Bone marrow (tissue), 2 donors: Measurements from ENCODE around the gene AGRN.
"Not testable (repeated sequence)": the region's sequence is repeated elsewhere in the genome, so short reads cannot be mapped to it uniquely, and the experiment has no call there.

Source experiments
- DNase-seq, 2 donors: peaks; one replicate each; lab custom pipeline; 2025; lab: John Stamatoyannopoulos, UW

Gene AGRN

DNA sequence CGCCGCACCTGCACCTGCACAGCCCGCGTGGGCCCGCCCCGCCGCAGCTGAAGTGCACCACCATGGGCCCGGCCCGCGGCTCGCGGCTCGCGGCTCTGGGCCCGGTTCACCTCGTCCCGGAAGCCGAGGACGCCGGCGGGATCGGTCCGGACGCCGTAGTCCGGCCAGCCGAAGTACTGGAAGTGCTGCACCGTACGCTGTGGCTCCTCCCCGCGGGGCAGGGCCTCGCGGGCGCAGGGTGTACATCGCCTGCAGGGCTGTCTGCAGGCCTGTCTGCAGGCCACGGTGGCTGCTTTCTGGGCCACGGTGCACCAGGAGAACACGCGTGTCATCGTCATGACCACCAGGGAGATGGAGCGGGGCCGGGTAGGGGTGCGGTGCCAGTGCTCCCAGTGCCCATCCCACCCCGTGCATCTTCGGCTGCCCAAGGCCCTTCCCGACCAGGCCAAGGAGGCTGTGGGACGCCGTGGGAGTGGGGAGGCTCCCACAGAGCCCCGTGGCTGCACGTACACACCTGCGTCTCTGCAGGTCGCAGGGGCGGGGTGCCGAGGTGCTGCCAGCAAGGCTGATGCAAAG is 47.5 kb downstream of the AGRN start:
- DNase-seq = no peak

DNA sequence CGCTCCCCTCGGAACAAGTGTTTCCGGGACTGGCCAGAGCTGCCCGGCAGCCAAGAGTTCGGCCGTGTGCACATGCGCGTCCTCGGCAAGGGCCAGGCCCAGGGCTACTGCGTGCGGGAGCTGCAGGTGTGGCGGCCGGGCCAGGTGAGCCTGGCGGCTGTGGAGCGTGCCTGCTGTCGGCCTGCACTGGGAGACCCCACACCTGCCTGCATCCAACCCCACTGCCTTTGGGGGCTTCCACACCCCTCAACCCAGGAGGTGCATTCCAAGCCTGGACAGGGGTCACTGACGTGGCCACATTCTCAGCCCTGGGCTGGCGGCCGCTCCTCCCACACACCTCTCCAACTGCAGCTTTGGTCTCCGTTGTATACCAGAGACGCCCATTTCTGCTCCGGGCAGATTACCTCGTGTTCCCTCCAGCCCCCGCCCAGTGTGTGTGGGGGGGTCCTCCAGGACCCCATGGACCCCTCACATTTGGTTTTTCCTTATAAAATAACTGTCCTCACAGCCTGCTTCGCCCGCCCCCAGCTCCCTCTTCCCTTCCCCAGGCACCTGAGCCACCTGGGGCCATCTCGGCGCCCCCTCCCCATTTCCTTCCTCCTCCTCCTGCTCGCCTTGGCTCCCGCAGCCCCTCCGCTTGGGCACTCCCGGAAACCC is 48.1 kb downstream of the AGRN start:
- no peak for DNase-seq

DNA sequence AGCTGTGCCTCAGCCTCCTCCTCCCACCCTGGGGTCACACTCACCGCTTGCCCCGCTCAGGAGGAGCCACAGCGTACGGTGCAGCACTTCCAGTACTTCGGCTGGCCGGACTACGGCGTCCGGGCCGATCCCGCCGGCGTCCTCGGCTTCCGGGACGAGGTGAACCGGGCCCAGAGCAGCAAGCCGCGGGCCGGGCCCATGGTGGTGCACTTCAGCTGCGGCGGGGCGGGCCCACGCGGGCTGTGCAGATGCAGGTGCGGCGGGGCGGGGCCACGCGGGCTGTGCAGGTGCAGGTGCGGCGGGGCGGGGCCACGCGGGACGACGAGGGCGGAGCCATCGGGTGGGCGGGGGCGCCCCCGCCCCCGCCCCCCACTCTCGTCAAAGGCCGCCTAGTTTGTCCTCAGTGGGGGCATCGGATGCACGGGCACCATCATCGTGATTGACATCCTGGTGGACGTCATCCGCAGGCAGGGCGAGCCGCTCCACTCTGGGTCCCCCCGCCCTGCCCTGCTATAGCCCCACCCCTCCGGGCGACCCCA is 48.7 kb downstream of the AGRN start:
- DNase-seq = no peak

DNA sequence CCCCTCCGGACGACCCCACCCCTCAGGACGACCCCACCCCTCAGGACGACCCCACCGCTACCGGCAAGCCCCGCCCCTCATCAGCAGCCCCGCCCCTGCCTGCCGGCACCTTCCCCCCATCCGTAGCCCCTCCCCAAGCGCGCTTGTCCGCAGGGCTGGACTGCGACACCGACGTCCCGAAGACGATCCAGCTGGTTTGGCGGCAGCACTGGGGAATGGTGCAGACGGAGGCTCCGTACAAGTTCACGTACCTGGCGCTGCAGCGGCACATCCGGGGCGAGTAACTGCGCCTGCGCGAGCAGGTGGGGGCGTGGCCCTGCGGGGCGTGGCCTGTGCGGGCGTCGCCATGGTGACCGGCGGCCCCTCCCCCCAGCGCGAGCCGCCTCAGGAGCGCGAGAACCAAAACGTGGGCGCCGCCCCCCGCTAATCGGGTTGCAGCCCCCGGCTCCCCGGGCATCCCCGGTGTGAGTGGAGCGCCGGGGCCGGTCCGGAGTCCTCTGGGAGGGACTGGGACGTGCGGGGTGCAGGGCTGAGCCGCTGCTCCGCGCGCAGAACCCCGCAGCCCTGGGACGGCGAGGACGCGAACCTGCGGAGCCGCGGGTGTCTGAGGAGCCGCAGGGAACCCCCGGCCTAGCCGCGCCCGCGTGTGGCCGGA is 49.3 kb downstream of the AGRN start:
- peak in 1 of 2 donors; percentile 53 for DNase-seq

DNA sequence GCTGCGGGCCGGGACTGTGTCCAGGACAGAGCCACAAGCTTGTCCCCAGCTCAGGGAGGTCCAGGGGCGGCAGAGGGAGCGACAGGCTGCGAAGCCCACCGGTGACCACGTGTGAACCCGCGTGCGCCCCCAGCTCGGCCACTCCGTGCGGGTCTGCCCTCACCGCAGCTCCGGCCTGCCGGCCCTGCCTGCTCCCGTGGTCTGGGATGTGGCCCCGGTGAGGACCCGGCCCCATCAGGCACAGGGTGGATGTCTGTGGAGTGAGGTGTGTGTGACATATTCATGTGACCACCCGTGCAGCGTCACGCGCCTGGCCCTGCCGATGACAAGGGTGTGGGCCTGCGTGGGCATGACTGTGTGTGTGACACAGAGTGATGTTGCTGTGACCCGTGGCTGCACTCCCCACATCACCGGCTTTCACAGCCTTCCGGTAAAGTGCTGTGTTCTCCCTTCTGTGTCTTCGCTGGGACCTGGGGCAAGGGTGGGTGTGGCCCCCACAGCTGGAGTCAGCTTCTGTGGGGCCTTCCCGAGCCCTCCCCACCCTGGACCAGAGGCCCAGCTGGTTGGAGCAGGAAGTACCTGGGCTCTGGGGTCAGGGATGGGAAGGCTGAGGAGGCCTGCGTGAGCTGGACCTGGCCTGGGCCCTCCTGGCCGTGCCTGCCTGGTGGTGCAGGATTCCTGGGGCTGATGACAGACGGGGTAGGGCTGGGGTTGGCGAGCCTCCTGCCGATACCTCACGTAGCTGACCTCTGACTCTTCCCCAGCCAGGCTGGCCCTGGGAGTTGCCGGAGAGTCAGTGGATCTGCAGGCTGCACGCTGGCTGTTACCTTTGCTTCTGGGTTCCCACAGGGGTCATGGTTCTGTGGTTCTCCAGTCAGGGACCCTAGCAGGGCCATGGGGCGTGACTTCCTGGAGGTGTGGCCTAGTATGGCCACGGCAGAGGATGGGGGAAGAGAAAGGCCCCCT is 50.1 kb downstream of the AGRN start:
- DNase-seq = peak in 1 of 2 donors; percentile 22

DNA sequence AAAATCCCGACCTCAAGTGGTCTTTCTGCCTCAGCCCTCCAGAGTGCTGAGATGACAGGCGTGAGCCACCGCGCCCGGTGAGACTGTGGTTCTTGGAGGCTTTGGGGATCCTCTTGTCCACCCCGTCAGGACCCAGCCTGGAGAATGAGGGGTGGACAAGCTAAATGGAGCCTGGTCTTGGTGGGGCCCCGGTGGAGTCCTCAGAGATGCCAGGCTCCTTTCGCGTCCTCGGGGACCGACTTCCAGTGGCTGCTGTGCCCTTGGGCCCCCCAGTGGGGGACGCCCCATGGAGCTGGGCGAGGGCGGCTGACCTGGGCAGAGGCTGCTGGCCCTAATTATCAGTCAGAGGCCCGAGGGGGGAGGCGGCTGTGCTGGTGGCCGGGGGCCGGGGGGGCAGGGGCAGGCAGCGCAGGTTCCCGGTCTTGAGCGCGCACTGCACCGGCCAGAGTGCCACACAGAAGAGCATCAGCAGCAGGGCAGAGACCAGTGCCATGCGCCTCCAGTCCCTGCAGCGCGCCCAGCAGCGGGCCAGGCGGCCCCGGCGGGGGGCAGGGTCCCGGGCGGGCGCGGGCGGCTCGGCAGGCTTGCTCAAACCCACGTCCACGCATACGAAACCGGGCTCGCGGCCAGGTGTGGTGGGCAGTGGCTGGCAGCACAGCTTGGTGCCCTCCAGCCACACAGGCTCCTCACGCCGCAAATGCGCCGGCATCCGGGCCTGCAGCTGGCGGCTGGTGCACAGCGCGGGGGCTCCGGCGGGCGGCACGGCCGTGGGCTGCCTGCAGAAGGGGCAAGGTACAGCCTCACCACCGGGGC is 51.8 kb downstream of the AGRN start:
- no peak for DNase-seq

DNA sequence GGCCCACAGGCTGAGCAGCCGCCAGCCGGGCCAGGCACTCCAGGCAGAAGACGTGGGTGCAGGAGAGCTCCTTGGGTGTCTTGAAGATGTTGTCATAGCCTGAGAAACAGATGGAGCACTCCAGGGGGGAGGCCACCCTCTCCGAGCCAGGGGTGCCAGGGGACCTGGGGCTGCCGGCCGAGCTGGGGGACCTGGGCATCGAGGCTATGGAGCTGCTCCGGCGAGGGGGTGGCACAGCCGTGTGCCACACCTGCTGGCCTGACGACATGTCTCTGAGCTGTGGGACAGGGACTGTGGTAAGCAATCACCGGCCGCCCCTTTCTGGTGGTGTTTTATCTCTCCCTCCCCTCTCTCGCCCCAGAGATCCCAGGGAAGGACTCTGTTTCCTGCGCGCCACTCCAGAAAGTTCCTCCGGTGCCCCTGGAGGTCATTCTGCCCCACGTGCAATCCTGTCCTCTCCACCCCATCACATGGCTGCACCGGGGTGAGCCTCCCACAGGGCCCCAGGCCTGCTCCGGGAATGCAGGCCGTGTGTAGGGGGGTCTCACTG is 52.5 kb downstream of the AGRN start:
- no peak for DNase-seq

DNA sequence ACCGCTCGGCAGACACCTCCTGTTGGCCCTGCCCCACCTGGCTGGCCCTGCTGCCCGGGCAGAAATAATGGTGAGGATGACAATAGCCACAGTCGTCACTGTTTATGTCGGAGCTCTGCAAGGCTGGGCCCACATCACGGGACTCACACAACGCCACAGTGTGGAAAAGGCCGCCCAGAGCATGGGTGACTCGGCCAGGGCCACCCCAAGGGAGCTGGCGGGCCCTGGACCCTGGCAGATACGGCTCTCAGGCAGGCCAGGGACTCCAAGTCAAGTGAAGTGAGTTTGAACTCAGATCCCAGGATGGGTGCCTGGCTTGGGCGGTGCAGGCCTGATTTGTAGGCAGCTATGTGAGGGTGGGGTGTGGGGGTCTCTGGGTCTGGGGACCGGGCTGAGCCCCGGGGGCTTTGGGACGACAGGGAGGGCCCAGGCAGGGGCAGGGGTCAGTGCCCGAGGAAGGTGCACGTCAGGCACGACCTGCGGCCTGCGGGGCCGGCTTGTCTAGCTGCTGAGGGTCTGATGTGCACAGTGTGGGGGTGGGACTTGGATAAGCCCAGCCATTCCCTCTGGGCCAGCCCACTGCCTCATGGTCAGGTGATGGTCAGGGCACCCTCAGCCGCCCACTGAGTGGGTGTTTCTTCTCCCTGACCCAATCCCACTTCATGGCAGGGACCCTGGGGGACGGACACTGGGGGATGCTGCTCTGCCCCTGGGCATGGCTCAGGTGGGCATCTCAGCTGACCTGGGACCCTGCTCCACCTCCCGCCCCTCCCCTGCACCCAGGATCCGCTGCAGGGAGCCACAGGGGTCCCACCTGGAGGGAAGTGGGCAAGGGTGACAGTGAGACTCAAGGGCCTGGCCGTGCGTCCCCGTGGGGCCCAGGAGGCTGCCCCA is 53.2 kb downstream of the AGRN start:
- DNase-seq = no peak

DNA sequence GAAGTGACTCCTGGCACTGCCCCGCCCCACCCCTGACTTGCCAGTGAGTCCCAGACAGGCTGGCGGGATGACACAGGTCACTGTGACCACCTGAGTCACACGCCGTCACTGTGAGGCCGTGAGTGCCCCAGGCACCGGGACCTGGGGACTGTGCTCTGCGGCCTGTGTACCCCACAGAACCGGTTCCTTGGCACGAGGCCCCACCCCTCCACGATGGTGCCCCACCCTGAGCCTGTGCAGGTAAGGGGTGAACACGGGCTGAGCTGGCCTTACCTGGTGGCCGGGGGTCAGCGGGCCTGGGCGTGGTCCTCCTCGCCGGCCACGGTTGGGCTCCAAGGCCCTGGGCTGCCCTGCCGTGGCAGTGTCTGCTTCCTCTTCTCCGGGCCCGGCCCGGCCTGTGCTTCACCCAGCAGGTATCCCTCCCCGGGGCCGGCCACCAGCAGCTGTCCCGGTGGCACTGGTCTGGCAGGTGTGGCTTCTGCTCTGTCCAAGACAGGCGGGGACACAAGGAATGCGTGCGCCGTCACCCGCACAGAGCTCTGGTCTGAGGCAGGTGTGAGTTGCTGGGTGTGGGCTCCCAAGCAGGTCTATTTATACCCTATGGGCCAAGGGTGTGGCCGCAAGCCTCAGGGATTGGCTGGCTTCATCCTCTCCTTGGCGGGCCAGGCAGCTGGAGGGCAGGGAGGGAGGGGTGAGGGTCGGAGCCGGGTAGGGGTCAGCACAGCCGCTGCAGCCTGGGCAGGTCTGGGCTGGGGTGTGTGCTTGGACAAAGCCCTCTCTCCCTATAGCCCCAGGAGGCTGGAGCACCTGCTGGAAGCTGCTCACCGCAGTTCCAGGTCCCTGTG is 54.0 kb downstream of the AGRN start, which contains the start of gene RNF223:
Gene RNF223, minus strand, starts transcription at position 564 of the 845 bp plus-strand sequence. CDS start 1,740 bp downstream, outside the sequence.
- DNase-seq = no peak

DNA sequence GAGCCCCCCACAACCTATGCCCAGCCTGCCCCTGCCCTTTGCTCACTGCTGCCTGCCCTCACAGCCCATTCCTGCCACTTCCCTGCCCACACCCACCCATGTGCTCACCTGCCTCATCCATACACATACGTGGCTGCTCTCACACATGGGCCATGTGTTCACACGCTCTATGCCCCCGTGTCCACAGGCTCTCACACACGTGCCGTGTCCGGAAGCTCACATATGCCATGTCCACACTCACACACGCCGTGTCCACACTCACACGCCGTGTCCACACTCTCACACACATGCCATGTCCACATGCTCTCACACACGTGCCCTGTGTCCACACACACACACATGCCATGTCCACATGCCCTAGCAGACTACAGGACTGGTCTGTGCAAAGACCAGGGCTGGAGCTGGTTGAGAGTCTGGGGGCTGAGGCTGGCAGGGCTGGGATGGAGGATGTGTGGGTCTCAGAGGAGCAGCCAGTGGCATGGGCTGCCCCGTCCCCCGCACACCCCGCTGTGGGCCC is 54.8 kb downstream of the AGRN start:
- no peak for DNase-seq

DNA sequence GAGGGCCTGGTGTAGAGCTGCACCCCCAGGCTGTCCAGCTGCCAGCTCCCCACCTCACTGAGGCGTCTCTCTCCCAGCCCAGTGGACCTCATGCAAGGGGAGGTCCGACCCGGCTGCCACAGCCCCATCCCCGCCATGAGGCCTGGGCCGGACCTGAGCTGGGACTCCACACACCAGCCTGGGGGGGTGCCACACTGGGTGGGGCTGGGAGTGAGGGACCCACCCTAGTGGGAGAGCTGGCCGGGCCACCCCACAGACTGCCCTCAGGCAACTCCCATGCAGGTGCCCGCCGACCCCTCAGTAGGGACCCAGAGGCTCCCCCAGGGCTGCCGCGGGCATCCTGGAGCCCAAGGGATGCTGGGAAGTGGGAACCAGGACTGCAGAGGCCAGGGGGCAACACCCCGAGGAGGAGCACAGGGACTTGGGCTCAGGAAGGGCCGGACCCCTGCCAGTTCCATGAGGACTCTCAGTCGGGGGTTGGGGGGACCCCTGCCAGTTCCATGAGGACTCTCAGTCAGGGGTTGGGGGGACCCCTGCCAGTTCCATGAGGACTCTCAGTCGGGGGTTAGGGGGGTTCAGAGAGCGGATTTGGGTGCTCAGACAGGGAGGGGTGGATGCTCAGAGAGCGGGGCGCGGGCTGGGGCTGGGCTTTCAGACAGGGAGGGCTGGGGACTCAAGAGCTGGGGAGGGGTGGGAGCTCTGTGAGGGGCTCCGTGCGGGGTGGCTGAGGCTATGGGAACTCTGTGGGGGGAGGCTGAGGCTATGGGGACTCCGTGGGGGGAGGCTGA is 55.4 kb downstream of the AGRN start:
- DNase-seq = no peak

DNA sequence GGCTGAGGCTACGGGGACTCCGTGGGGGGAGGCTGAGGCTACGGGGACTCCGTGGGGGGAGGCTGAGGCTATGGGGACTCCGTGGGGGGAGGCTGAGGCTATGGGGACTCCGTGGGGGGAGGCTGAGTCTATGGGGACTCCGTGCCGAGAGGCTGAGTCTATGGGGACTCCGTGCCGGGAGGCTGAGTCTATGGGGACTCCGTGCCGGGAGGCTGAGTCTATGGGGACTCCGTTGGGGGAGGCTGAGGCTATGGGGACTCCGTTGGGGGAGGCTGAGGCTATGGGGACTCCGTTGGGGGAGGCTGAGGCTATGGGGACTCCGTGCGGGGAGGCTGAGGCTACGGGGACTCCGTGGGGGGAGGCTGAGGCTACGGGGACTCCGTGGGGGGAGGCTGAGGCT is 57.5 kb downstream of the AGRN start:
- DNase-seq = not testable (repeated sequence)

DNA sequence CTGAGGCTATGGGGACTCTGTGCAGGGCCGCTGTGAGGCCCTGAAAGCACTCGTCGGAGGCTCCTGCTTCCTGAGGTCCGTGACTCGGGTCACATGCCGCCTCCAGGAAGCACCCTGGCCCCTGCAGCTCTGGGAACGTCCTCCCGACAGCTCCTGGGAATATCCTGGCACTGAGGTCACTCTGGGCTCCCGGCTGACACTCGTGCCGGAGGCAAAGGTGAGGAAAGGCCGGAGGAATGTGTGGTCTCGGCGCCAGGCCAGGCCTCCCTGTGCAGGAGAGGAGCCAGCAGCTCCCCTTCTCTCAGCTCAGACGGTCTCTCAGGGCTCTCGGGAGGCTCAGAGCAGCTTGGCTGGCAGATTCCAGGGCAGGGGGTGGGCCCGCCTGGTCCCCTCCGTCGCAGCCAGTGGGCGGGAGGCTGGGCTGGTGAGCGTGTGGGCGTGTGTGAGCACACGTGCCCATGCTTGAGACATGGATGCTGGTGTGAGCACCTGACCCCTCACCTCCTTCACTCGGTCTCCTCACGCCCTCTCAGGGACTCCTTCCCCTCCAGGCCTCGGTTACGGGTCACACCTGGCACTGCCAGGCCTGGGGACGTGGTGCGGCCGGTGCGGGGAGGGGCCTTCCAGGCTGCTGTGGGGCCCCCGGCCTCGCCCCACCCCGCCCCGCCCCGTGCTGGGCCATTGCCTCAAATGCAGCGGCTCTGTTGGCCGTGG is 59.6 kb downstream of the AGRN start:
- DNase-seq = no peak

DNA sequence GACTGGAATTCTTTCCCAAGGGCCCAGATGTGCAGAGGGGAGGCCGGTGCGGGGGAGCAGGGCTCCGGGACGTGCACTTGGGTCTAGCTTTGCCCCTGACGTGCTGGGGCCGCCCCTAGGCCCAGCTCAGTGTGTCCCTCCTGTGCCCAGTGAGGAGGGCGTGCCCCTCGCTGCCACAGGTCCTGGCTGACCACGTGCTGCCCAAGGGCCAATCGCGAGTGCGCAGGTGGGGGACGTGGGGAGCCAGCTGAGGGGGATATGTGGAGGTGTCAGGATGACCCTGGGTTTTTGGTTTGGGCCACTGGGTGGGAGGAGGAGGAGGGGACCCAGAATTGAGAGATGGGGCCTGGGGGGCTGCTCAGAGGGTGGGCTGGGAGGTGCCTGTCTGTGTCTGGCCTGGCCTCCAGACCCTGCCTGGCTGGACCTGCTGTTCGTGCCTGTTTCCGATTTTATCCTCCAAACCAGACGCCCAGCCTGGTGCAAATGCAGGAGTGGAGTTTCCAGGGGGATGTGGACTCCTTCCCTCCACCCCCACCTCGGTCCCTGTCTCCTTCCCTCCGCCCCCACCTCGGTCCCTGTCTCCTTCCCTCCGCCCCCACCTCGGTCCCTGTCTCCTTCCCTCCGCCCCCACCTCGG is 60.3 kb downstream of the AGRN start:
- no peak for DNase-seq

DNA sequence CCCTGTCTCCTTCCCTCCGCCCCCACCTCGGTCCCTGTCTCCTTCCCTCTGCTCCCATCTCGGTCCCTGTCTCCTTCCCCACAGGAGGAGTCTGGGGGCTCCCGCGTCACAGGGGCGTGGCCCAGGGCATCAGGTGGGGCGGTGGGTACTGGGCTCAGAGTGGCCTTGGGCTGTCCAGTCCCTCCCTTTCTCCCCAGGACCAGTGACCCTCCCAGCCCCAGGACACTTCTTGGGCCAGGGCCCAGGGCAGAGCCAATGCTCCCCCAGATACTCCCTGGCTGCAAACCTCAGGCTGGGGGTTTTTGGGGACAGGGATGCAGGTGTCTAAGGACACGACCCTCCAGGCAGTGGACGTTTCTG is 61.0 kb downstream of the AGRN start:
- no peak for DNase-seq

DNA sequence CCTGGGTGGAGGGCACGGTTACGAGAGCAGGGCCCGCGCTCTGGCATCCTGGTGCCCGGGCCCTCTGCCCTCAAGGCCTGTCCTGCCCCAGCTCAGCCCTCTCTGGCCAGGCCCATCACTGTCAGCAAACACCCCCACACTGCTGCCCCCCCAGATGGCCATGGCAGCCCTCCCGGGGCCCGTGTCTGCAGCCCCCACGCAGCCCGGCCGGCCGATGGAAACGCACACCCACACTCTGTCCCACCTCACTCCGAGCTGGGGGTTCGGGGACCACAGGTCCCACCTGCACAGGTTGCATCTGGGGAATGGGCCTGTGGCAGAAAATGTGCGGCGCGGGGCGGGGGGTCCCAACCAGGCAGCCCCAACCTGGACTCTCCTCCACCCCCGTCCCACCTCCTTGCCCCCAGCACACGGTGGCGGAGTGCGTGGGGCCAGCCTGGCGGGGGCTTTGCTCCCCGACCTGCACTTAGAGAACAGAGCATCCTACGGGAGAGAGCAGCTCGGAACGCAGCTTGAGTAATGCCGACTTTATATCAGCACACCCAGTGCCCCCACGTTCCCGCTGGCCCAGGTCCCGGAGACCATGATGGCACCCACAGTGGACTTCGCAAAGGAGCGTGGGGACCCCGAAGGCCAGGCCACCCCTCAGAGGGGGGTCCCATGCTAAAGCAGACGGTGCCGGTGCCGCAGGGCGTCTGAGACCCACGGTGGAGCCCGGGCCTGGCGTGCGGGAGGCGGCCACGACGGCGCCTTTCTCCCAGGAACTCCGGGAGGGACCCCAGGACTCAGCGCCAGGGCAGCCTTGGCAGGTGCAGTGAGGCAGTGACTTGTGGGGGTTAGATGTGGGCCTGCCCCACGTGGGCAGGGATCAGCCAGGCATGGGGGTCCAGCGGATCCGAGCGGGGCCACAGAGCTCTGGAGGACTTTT is 61.7 kb downstream of the AGRN start:
- no peak for DNase-seq
